Measurements from ENCODE around the gene FYTTD1.

FYTTD1 gene

GRCh38 chr3:197737749-197738462, 11.8 kb upstream of the FYTTD1 start:
- no peak for DNase-seq

DNA sequence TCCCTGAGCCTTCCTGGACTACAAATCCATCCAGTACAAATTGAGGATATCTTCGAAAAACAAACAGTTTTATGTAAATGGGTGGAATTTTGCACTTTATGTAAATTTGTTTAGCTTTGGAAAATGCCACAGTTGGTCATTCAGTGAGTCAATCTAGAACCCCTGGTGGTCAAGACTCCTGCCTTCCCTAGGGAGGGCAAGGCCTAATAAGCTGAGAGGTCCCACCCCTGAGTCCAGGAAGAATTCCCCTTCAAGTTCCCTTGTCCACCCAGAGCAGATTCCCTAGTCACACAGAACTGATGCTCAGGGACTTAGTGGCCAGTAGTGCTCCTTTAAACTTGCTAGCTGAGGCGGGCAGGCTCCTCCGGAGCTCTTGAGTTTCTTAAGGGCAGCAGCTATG, 6.9 kb upstream of the FYTTD1 start:
- no peak for DNase-seq

DNA sequence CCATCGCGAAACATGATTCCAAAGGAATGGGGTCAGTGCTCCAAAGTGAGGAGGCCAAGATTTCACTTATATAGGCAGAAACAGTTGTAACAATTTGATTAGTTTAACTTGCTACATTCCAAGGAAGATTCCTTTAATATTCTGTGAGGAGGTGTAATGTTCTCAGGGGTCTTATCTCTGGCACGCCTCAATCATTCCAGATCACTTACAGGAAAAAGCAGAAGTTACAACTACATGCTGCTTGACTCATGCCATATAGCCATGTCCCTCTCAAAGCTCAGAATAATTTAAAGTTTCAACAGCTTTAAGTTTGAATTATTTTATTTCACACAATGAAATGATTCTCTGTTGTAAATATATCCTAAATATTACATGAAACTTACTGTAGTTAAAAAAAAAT, 3.5 kb upstream of the FYTTD1 start:
- no peak for DNase-seq

GRCh38 chr3:197746801-197747237, 2.9 kb upstream of the FYTTD1 start:
- DNase-seq: no peak

- peak; percentile 90 for DNase-seq
Observed at GRCh38 chr3:197748597-197749314, 927 bp upstream of the FYTTD1 start.

DNA sequence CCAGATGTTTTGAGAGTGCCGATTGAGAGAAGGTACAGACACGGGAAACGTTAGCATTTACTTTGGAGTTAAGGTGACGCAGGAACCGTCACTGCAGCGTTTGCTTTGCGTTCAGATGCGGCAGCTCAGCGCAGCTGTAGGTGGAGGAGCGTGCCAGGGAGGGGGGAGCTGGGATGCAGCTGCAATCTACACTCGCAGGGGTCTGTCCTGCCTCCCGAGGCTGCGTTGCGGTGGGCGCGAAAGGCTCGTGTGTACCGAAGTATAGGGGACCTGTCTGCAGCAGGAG, 425 bp upstream of the FYTTD1 start:
- DNase-seq: peak; percentile 49

DNA sequence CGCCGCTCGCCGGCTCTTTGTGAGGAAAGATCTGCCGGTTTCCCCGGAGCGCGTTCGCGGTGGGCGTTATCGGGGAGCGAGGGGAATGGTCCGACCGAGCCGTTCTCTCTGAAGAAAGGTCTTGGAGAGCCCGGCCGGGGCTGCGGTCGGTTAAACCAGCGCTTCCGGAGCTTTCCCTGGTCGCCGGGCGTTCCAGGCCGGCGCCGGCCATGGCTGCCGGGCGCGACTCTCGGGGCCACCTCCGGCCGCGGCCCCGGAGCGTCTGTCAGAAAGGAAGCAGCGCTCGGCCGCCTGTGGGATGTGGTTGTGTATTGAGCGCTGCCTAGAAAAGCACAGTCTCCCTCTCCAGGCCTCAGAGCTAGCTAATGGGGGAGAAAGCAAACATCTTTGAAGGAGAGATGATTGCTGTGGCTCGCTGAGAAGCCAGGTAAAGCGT, 731 bp downstream of the FYTTD1 start:
- DNase-seq: peak; percentile 70

GRCh38 chr3:197750858-197751737, 1.4 kb downstream of the FYTTD1 start:
- peak; percentile 31 for DNase-seq

DNA sequence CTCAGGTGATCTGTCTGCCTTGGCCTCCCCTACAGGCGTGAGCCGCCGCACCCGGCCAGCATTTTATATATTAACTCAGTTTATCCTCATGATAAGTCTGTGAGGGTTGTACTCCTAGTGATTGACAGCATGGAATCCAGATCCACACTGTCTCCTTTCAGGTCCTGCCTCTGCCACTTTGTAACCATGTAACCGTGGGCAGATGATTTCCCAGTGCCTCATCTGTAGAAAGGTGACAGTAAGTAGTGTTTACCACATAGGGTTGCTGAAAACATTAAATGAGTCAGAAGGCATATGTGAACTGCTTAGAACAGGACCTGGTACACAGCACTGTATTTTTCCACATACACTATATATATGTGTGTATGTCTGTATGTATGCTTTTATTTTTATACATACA, 2.4 kb downstream of the FYTTD1 start:
- no peak for DNase-seq

DNA sequence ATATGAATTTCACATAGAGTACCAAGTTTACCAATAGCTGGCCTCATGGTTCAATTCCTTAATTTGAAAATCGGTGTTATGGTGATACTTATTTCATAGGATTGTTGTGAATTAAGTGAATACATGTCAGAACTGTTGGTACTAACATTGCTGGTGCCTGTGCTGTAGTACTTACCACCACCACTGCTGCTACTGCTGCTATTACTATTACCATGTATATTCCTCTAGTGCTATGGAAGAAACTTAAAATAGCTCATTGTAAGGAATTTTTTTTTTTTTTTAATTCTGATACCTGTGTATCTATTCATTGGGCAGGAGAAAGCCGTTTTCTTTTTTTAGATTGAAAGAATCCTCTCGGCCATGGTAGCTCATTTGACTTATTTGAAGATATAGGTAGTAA, 3.6 kb downstream of the FYTTD1 start:
- no peak for DNase-seq

GRCh38 chr3:197756704-197757103, 7.0 kb downstream of the FYTTD1 start:
- DNase-seq: no peak

- no peak for DNase-seq
Observed at GRCh38 chr3:197758512-197758911, 8.8 kb downstream of the FYTTD1 start.

DNA sequence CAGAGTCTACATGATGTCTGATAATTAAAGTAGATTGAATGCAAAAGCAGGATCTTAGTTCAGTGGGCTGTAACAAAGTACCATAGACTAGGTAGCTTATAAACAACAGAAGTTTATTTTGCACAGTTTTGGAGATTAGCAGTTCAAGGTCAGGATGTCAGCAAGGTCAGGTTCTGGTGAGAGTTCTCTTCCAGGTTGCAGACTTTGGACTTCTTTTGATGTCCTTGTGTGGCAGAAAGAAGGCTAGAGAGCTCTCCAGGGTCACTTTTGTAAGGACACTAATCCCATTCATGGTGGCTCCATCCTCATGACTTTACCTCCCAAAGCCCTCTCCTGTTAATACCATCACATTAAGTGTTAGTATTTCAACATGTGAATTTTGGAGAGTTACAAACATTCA, 12.1 kb downstream of the FYTTD1 start:
- DNase-seq: no peak

GRCh38 chr3:197775317-197775716, 25.6 kb downstream of the FYTTD1 start:
- DNase-seq: no peak

DNA sequence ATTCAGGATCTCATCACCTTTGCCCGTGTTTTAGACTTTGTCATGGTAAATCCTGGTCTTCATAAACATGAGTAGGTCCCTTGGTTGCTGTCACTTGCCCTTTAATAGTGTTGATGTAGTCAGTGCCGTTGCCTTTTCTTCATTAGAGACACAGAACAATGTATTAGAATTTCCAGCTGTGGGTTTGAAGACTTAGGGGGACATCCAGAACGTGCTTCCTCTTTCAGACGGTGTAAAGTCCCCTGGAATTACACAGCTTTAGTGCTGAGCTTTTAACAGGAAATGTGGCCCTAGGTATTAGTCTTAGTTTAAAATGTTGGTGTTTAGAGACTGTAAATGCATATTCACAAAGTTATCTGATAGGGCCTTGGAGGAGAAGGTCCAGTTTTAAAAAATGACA, 32.5 kb downstream of the FYTTD1 start:
- no peak for DNase-seq

GRCh38 chr3:197784019-197784585, 34.4 kb downstream of the FYTTD1 start:
- no peak for DNase-seq

DNA sequence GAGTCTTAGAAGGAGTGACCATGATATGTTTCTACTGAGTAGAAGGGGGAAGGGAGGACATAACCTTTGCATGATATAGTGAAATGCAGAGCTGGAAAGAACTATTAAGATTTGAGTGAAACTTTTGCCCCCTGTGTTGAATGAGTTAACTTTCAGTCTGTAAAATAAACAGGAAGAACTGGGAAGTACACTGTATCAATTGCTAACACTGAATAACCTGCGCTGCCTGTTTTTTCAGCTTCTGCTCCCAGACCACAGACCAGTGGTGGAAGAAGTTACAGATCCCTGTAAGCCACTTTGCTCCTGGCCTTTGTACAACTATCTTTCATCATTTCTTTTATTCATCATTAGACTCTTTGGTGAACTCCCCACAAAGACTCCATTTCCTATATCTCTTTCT, 37.7 kb downstream of the FYTTD1 start:
- DNase-seq: no peak

GRCh38 chr3:197789309-197789708, 39.6 kb downstream of the FYTTD1 start:
- DNase-seq: no peak

DNA sequence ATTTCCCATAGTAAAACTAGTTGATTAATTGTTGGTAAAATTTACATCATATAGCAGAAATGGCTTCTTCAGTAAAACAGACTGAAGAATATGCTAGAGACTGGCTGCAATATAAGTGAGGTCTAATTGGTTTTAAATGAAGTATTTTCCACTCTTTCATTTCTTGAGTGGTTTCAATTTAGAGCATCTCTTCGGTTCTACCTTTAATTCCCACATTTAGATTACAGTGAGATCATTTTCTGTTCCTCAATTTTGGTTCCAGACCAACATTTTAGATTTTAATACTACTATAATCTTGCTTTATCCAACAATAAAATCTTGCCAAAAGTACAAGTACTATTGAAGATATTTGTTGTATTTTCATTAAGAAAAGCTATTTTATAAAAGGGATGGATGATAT, 40.4 kb downstream of the FYTTD1 start:
- DNase-seq: no peak

GRCh38 chr3:197791113-197791891, 41.6 kb downstream of the FYTTD1 start, which contains the start of gene LRCH3:
TSS of gene LRCH3 (plus strand) at chr3:197791254. CDS start at chr3:197791279, 25 bp downstream.
- peak; percentile 78 for DNase-seq

GRCh38 chr3:197791892-197792647, 42.4 kb downstream of the FYTTD1 start:
- peak; percentile 25 for DNase-seq

DNA sequence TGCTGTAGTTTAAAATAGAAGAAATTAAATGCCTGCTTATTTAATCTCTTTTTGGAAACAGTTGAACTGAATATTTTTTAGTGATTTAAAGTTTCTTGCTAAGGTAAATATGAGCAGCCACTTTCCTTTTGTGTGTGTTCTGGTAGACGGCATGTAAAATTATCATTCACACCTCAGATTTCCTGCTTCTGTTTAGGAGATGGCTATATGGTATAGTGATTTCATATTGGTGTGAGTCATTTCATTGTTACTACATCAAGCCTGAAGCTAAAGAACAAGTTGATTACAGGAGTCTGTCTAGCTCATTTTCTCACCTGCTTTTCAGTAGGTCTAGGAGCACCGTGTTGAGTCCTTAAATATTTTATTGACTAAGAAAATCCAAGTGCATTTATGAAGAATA, 43.6 kb downstream of the FYTTD1 start:
- peak; percentile 33 for DNase-seq

Data from fibroblast of skin of right biceps (primary cell).